ENCODE results near the gene C7orf57. TPM values are rescaled to one million over a fixed set of nuclear protein-coding genes. Genes with fewer than 3 reads are reported as not detected.

C7orf57 gene
- total and polyA plus RNA-seq, 10 of the 15 experiments (the other 5 are each of a cell fraction or from before 2014, with no cell fraction given): 0.04 to 0.21 (median 0.10) TPM; not detected in 5

DNA sequence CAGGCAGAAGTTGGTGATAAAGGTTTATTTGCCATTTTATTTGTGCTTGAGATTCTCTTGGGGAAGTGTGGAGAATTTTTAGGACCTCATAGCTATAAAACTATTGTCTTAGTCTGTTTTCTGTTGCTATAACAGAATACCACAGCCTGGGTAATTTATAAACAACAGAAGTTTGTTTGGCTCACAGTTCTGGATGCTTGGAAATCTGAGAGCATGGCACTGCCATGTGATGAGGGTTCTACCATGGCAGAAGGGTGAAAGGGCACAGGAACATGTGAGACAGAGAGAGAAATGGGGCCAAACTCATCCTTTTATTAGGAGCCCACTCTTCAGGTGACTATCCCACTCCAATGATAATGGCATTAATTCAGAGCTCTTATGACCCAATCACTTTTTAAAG, 18.7 kb upstream of the C7orf57 start:
- Histone ChIP-seq H3K9ac (ENCODE audit: control insufficient read depth, insufficient read depth, low read length) (no peak overlapping the region), H3K79me2 (ENCODE audit: control insufficient read depth, insufficient read depth, low read length) (no peaks in the 10 kb centered on the region), H3K36me3 (ENCODE audit: control insufficient read depth in 2 of 2, insufficient read depth in 2 of 2, low read length in 1 of 2) (no peaks in the 10 kb centered on the region), H3K4me3 (no peak overlapping the region), H3K27ac (ENCODE audit: control insufficient read depth, insufficient read depth) (no peak overlapping the region), H2AFZ (ENCODE audit: control insufficient read depth, low read depth, low read length) (no peak overlapping the region), H3K4me2 (ENCODE audit: control insufficient read depth, insufficient read depth) (no peak overlapping the region), H3K9me3 (replicated peaks; ENCODE audit: control insufficient read depth, insufficient read depth, low read length) (no peaks in the 10 kb centered on the region), H3K4me1 (ENCODE audit: control insufficient read depth, insufficient read depth, low read length) (peaks cover 3% of the 10 kb centered on the region; the same call in 1 of the 2 replicates), H4K20me1 (ENCODE audit: control insufficient read depth, insufficient read depth) (no peaks in the 10 kb centered on the region), H3K27me3 (replicated peaks in 1 of 2; ENCODE audit: control insufficient read depth in 2 of 2, insufficient read depth in 2 of 2, low read length in 1 of 2) (no peaks in the 10 kb centered on the region)
- intact Hi-C loops (cut with micrococcal nuclease; ENCODE audit: unreplicated experiment): no loop called here
- ChIA-PET RAD21 (ENCODE audit: unreplicated experiment) (no interaction called here), POLR2A (no interaction called here), CTCF (no interaction called here), SMC1A (ENCODE audit: uncharacterized antibody, unreplicated experiment) (no interaction called here)
- no peak for ATAC-seq
- no peak for FAIRE-seq
- BruUV-seq (replicated peaks): no TSS peak
- no peak for DNase-seq (ENCODE audit: low read depth, low spot score)
- in situ Hi-C loops (cut with MboI): no loop called here
- TF ChIP-seq, protein P1, sequence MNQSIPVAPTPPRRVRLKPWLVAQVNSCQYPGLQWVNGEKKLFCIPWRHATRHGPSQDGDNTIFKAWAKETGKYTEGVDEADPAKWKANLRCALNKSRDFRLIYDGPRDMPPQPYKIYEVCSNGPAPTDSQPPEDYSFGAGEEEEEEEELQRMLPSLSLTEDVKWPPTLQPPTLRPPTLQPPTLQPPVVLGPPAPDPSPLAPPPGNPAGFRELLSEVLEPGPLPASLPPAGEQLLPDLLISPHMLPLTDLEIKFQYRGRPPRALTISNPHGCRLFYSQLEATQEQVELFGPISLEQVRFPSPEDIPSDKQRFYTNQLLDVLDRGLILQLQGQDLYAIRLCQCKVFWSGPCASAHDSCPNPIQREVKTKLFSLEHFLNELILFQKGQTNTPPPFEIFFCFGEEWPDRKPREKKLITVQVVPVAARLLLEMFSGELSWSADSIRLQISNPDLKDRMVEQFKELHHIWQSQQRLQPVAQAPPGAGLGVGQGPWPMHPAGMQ (IDR thresholded peaks at IDR 0.05; ENCODE audit: borderline replicate concordance): no peak
- no peak for TF ChIP-seq CBFB (IDR thresholded peaks at IDR 0.05; ENCODE audit: low read depth)
- TF ChIP-seq, protein P2, sequence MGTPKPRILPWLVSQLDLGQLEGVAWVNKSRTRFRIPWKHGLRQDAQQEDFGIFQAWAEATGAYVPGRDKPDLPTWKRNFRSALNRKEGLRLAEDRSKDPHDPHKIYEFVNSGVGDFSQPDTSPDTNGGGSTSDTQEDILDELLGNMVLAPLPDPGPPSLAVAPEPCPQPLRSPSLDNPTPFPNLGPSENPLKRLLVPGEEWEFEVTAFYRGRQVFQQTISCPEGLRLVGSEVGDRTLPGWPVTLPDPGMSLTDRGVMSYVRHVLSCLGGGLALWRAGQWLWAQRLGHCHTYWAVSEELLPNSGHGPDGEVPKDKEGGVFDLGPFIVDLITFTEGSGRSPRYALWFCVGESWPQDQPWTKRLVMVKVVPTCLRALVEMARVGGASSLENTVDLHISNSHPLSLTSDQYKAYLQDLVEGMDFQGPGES (IDR thresholded peaks at IDR 0.05): no peak
- TF ChIP-seq, protein P3, sequence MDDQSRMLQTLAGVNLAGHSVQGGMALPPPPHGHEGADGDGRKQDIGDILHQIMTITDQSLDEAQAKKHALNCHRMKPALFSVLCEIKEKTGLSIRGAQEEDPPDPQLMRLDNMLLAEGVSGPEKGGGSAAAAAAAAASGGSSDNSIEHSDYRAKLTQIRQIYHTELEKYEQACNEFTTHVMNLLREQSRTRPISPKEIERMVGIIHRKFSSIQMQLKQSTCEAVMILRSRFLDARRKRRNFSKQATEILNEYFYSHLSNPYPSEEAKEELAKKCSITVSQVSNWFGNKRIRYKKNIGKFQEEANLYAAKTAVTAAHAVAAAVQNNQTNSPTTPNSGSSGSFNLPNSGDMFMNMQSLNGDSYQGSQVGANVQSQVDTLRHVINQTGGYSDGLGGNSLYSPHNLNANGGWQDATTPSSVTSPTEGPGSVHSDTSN (IDR thresholded peaks at IDR 0.05; ENCODE audit: insufficient replicate concordance, low read depth, low read length): no peak
- no peak for TF ChIP-seq NFYA (IDR thresholded peaks at IDR 0.05; ENCODE audit: borderline replicate concordance, low read depth, low read length)
- no peak for TF ChIP-seq EZH2 (IDR thresholded peaks at IDR 0.05; ENCODE audit: borderline replicate concordance, control insufficient read depth, low read depth, low read length)
- TF ChIP-seq, protein P4, sequence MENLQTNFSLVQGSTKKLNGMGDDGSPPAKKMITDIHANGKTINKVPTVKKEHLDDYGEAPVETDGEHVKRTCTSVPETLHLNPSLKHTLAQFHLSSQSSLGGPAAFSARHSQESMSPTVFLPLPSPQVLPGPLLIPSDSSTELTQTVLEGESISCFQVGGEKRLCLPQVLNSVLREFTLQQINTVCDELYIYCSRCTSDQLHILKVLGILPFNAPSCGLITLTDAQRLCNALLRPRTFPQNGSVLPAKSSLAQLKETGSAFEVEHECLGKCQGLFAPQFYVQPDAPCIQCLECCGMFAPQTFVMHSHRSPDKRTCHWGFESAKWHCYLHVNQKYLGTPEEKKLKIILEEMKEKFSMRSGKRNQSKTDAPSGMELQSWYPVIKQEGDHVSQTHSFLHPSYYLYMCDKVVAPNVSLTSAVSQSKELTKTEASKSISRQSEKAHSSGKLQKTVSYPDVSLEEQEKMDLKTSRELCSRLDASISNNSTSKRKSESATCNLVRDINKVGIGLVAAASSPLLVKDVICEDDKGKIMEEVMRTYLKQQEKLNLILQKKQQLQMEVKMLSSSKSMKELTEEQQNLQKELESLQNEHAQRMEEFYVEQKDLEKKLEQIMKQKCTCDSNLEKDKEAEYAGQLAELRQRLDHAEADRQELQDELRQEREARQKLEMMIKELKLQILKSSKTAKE (IDR thresholded peaks at IDR 0.05; ENCODE audit: low read depth, poor library complexity, severe bottlenecking): no peak
- TF ChIP-seq, protein P5, sequence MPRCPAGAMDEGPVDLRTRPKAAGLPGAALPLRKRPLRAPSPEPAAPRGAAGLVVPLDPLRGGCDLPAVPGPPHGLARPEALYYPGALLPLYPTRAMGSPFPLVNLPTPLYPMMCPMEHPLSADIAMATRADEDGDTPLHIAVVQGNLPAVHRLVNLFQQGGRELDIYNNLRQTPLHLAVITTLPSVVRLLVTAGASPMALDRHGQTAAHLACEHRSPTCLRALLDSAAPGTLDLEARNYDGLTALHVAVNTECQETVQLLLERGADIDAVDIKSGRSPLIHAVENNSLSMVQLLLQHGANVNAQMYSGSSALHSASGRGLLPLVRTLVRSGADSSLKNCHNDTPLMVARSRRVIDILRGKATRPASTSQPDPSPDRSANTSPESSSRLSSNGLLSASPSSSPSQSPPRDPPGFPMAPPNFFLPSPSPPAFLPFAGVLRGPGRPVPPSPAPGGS (IDR thresholded peaks at IDR 0.05; ENCODE audit: borderline replicate concordance, insufficient read depth, low read depth, low read length, poor library complexity, severe bottlenecking): no peak
